Measurements from ENCODE around the gene FAM234A.

- TF ChIP-seq TAF1 (IDR thresholded peaks at IDR 0.05; ENCODE audit: low read depth, low read length) = no peak
- TF ChIP-seq POLR2A (IDR thresholded peaks at IDR 0.05; ENCODE audit: low read depth, low read length) = no peak
- TF ChIP-seq POLR2AphosphoS5 (IDR thresholded peaks at IDR 0.05; ENCODE audit: low read depth, low read length) = no peak
Measured at GRCh38 chr16:191831-192230, 42.8 kb upstream of the FAM234A start.

Data from GM12891 (cell line).